IMR-90 (cell line): ENCODE results near the gene LRP1B. TPM values are rescaled to one million over a fixed set of nuclear protein-coding genes. Genes with fewer than 3 reads are reported as not detected.

Experiments
- ATAC-seq: fragments of 200-7000 bp; cut with Tn5 transposase; 2 replicates; pipeline ENCODE4 v1.9.1; 2020; ENCODE audit warnings: low read depth, mild to moderate bottlenecking, moderate library complexity
- BruUV-seq: library from RNA; stranded (reverse); fragments of 400-500 nt; replicated peaks from 2 replicates; lab custom pipeline; 2021; lab: Mats Ljungman, UMichigan
- CTCF ChIA-PET: fragments of 300-600 bp; formaldehyde crosslinking; extraction: SDS; loops from one replicate; lab custom pipeline; 2021; ENCODE audit warnings: antibody characterized with exemption; lab: Yijun Ruan, JAX
- POLR2A ChIA-PET: fragments of 300-600 bp; sonication (Branson Sonifier 250); formaldehyde crosslinking; loops from one replicate; lab custom pipeline; 2022; ENCODE audit warnings: antibody characterized with exemption; ENCODE audit not compliant: unreplicated experiment; lab: Charles Lee
- DNase-seq: peaks from one replicate; pipeline ENCODE4 v3.0.0; 2013
- H2AFZ ChIP-seq: replicated peaks from 2 replicates; pipeline ENCODE3; 2013; ENCODE audit warnings: low read length, mild to moderate bottlenecking; ENCODE audit not compliant: poor library complexity
- H2AK5ac ChIP-seq: 2 replicates; pipeline ENCODE4 v1.6.1; 2013; ENCODE audit warnings: low read depth, low read length, inconsistent platforms
- H2AK9ac ChIP-seq: replicated peaks from 2 replicates; pipeline ENCODE3; 2013; ENCODE audit warnings: mild to moderate bottlenecking, low read depth, low read length, moderate library complexity; ENCODE audit not compliant: poor library complexity
- H2BK120ac ChIP-seq: 2 replicates; pipeline ENCODE4 v1.6.1; 2013; ENCODE audit warnings: low read depth, low read length, inconsistent platforms
- H2BK15ac ChIP-seq: 3 replicates; pipeline ENCODE4 v1.6.1; 2013; ENCODE audit warnings: low read depth, low read length, inconsistent platforms
- H2BK20ac ChIP-seq: 2 replicates; pipeline ENCODE4 v1.6.1; 2013; ENCODE audit warnings: low read depth, mild to moderate bottlenecking, inconsistent platforms, low read length, moderate library complexity
- H2BK5ac ChIP-seq: 2 replicates; pipeline ENCODE4 v1.6.1; 2013; ENCODE audit warnings: mild to moderate bottlenecking, low read depth, low read length, inconsistent platforms; ENCODE audit not compliant: poor library complexity, severe bottlenecking
- H3K14ac ChIP-seq: replicated peaks from 2 replicates; pipeline ENCODE4 v1.6.1; 2013; ENCODE audit warnings: low read depth, low read length, inconsistent platforms
- H3K18ac ChIP-seq: 2 replicates; pipeline ENCODE4 v1.6.1; 2013; ENCODE audit warnings: low read depth, low read length, control low read depth
- H3K23ac ChIP-seq: 2 replicates; pipeline ENCODE4 v1.6.1; 2013; ENCODE audit warnings: low read depth, low read length, inconsistent platforms
- H3K27ac ChIP-seq: 2 replicates; pipeline ENCODE4 v1.5.1; 2013; ENCODE audit warnings: mild to moderate bottlenecking, control low read depth, low read length; ENCODE audit not compliant: insufficient read depth
- H3K27me3 ChIP-seq: 2 replicates; pipeline ENCODE4 v1.6.1; 2013; ENCODE audit warnings: low read length; ENCODE audit not compliant: control insufficient read depth, insufficient read depth
- H3K36me3 ChIP-seq: 2 replicates; pipeline ENCODE4 v1.6.1; 2013; ENCODE audit warnings: low read length, mixed read lengths; ENCODE audit not compliant: control insufficient read depth, insufficient read depth
- H3K4ac ChIP-seq: 2 replicates; pipeline ENCODE4 v1.6.1; 2013; ENCODE audit warnings: low read depth, low read length, inconsistent platforms
- H3K4me1 ChIP-seq: 2 replicates; pipeline ENCODE4 v1.6.1; 2013; ENCODE audit warnings: low read length, mixed read lengths; ENCODE audit not compliant: control insufficient read depth, insufficient read depth
- H3K4me2 ChIP-seq: 2 replicates; pipeline ENCODE4 v1.6.1; 2013; ENCODE audit warnings: low read depth, mild to moderate bottlenecking, control low read depth, low read length, moderate library complexity
- H3K4me3 ChIP-seq: 2 replicates; pipeline ENCODE4 v1.5.1; 2013; ENCODE audit warnings: low read depth, mild to moderate bottlenecking, control low read depth, low read length, moderate library complexity; ENCODE audit not compliant: insufficient read depth
- H3K56ac ChIP-seq: 2 replicates; pipeline ENCODE4 v1.6.1; 2013; ENCODE audit warnings: low read length, inconsistent platforms; ENCODE audit not compliant: insufficient read depth; ENCODE audit errors: extremely low read depth
- H3K79me1 ChIP-seq, 2 experiments: 2 replicates each; pipeline ENCODE4 v1.6.1; 2013; ENCODE audit warnings: low read length in 2 of 2, inconsistent platforms in 1 of 2, low read depth in 1 of 2
- H3K9ac ChIP-seq: 2 replicates; pipeline ENCODE4 v1.6.1; 2013; ENCODE audit warnings: low read depth, low read length, control low read depth
- H3K9me1 ChIP-seq: 2 replicates; pipeline ENCODE4 v1.6.1; 2013; ENCODE audit warnings: low read length, inconsistent platforms; ENCODE audit not compliant: insufficient read depth
- H3K9me3 ChIP-seq: 2 replicates; pipeline ENCODE4 v1.6.1; 2013; ENCODE audit warnings: low read length; ENCODE audit not compliant: control insufficient read depth, insufficient read depth
- H4K20me1 ChIP-seq: 2 replicates; pipeline ENCODE4 v1.6.1; 2013; ENCODE audit warnings: low read length, inconsistent platforms; ENCODE audit not compliant: insufficient read depth
- H4K5ac ChIP-seq: 2 replicates; pipeline ENCODE4 v1.6.1; 2013; ENCODE audit warnings: mild to moderate bottlenecking, low read depth, low read length, control low read depth
- H4K8ac ChIP-seq, 2 experiments: 2 replicates each; pipeline ENCODE4 v1.6.1; 2013; ENCODE audit warnings: low read depth in 2 of 2, low read length in 2 of 2, control low read depth in 1 of 2, inconsistent platforms in 1 of 2
- H4K91ac ChIP-seq: 2 replicates; pipeline ENCODE4 v1.6.1; 2013; ENCODE audit warnings: low read depth, low read length, inconsistent platforms; ENCODE audit not compliant: insufficient read depth
- BHLHE40 ChIP-seq: fragments of 150-350 bp; IDR thresholded peaks from 2 replicates; pipeline ENCODE4 v1.6.1; 2016; ENCODE audit warnings: mild to moderate bottlenecking, low read depth, low read length
- CEBPB ChIP-seq: IDR thresholded peaks from 2 replicates; pipeline ENCODE4 v1.6.1; 2012; ENCODE audit warnings: low read depth, low read length, improper control_type of control experiment
- CTCF ChIP-seq: conservative IDR thresholded peaks from 2 replicates; pipeline ENCODE4 v1.5.1; 2012; ENCODE audit warnings: mild to moderate bottlenecking, low read depth, low read length, improper control_type of control experiment
- ELK1 ChIP-seq: fragments of 150-350 bp; IDR thresholded peaks from 2 replicates; pipeline ENCODE4 v1.6.1; 2016; ENCODE audit warnings: low read depth, mild to moderate bottlenecking, low read length, moderate library complexity, borderline replicate concordance
- FOS ChIP-seq: fragments of 150-350 bp; IDR thresholded peaks from 2 replicates; pipeline ENCODE4 v1.6.1; 2016; ENCODE audit warnings: low read depth, low read length
- MAFK ChIP-seq: IDR thresholded peaks from 2 replicates; pipeline ENCODE4 v1.6.1; 2012; ENCODE audit warnings: low read depth, low read length, improper control_type of control experiment
- MAZ ChIP-seq: IDR thresholded peaks from 2 replicates; pipeline ENCODE4 v1.6.1; 2012; ENCODE audit warnings: low read depth, mild to moderate bottlenecking, low read length, improper control_type of control experiment, moderate library complexity, borderline replicate concordance
- NFE2L2 ChIP-seq: fragments of 150-350 bp; IDR thresholded peaks from 2 replicates; pipeline ENCODE4 v1.6.1; 2016; ENCODE audit warnings: low read depth, mild to moderate bottlenecking, low read length
- POLR2A ChIP-seq: IDR thresholded peaks from 2 replicates; pipeline ENCODE4 v1.6.1; 2012; ENCODE audit warnings: mild to moderate bottlenecking, low read depth, low read length
- RAD21 ChIP-seq: IDR thresholded peaks from 2 replicates; pipeline ENCODE4 v1.6.1; 2012; ENCODE audit warnings: low read length, improper control_type of control experiment
- RCOR1 ChIP-seq: IDR thresholded peaks from 2 replicates; pipeline ENCODE4 v1.6.1; 2012; ENCODE audit warnings: mild to moderate bottlenecking, low read length, improper control_type of control experiment; ENCODE audit not compliant: insufficient replicate concordance
- RFX5 ChIP-seq: IDR thresholded peaks from 2 replicates; pipeline ENCODE4 v1.8.0; 2012; ENCODE audit warnings: low read depth, mild to moderate bottlenecking, low read length, moderate library complexity
- USF2 ChIP-seq: fragments of 150-350 bp; IDR thresholded peaks from 2 replicates; pipeline ENCODE4 v1.6.1; 2017; ENCODE audit warnings: mild to moderate bottlenecking, antibody characterized with exemption, low read length, low read depth
- WGBS, 2 experiments: methylation state at CpG; one replicate each; pipeline versions ENCODE4 v1.1.5 to v1.1.7; 2013; ENCODE audit warnings: missing lambda C conversion rate in 2 of 2; ENCODE audit not compliant: insufficient read length in 1 of 2; ENCODE audit errors: extremely low coverage in 2 of 2; 5-methylcytosine and 5-hydroxymethylcytosine counted together
- dilution Hi-C: fragments of 300-500 bp; cut with HindIII; formaldehyde crosslinking; loops from one replicate; pipeline ENCODE4 v1.14.3; 2018; ENCODE audit warnings: low sequenced_read_pairs; ENCODE audit not compliant: unreplicated experiment
- in situ Hi-C: fragments of 300-500 bp; cut with MboI; formaldehyde crosslinking; loops from 3 replicates; pipeline ENCODE4 v1.14.3; 2019; ENCODE audit warnings: low sequenced_read_pairs, inconsistent platforms, mixed read lengths
- intact Hi-C: fragments of 100-400 bp; cut with micrococcal nuclease; formaldehyde crosslinking; loops from 2 replicates; pipeline ENCODE4 v1.10.0; 2022
- polyA plus RNA-seq, 3 experiments: library from polyadenylated mRNA; depleted of rRNA; stranded (reverse); fragments of >200 nt; gene quantifications; 2 replicates each; pipeline ENCODE4 v1.2.3, GENCODE V29; 2012; ENCODE audit warnings: low replicate concordance in 1 of 3
- total RNA-seq: library from RNA; depleted of rRNA; stranded (reverse); fragments of >200 nt; gene quantifications from 2 replicates; pipeline ENCODE4 v1.2.3, GENCODE V29; 2012

LRP1B gene
- total and polyA plus RNA-seq, 2 of the 4 experiments (the other 2 are of a cell fraction): under 0.01 to 0.02 TPM

- H2AK9ac ChIP-seq: no peak overlapping the region
- no peak overlapping the region for H3K4me3 ChIP-seq
- H3K27me3 ChIP-seq: no peaks in the 10 kb centered on the region
- H3K36me3 ChIP-seq: no peaks in the 10 kb centered on the region
- no peak overlapping the region for H3K9ac ChIP-seq
- peak overlapping the region; percentile 78; the same call in 1 of the 2 replicates for H3K27ac ChIP-seq
- peak; percentile 60 for DNase-seq
- H4K8ac ChIP-seq: peak overlapping the region; percentile 53 to 84
- 67% methylated on average over 1 of the region's 5 CpGs; no CpG with 5 or more reads in 1 of the 2 experiments for WGBS, 2 experiments
- peak overlapping the region; percentile 82 for H3K4ac ChIP-seq
- peak overlapping the region; percentile 7 for H3K14ac ChIP-seq
- ChIA-PET POLR2A (interaction anchor here (0.5 kb wide), 1 partner anchor 626 kb away, joined by 4 read pairs; no protein-coding TSS in a partner anchor), CTCF (interaction anchor here (0.6 to 1.2 kb wide), 2 partner anchors 9 to 426 kb away, joined by 3 to 5 read pairs; no protein-coding TSS in a partner anchor)
- peak overlapping the region; percentile 85 for H2BK120ac ChIP-seq
- peak overlapping the region; percentile 61 for H4K91ac ChIP-seq
- peak overlapping the region; percentile 100 for H3K18ac ChIP-seq
- peak overlapping the region; percentile 37 for H2BK5ac ChIP-seq
- no peak overlapping the region; the same call in 1 of the 2 replicates for H3K23ac ChIP-seq
- in situ Hi-C loops: no loop called here
- intact Hi-C loops: loop anchor here (5.0 kb wide), 1 partner anchor 449 kb away; no protein-coding TSS in a partner anchor
- no peak overlapping the region for H3K4me2 ChIP-seq
- H3K79me1 ChIP-seq: no peaks in the 10 kb centered on the region
- ATAC-seq: peak; percentile 59
- peak overlapping the region; percentile 39; the same call in 2 of the 3 replicates for H2BK15ac ChIP-seq
- BruUV-seq: no TSS peak
- H3K9me1 ChIP-seq: 0 out of 2 replicates have a peak, but pooled peaks cover 2% of the 10 kb centered on the region
- dilution Hi-C loops: no loop called here
- peaks cover 7% of the 10 kb centered on the region; the same call in 1 of the 2 replicates for H3K4me1 ChIP-seq
- H2BK20ac ChIP-seq: peak overlapping the region; percentile 93
- H3K56ac ChIP-seq: no peak overlapping the region
- peak overlapping the region; percentile 68 for H4K5ac ChIP-seq
- H2AFZ ChIP-seq: no peak overlapping the region
- H2AK5ac ChIP-seq: peak overlapping the region; percentile 24
- H4K20me1 ChIP-seq: no peaks in the 10 kb centered on the region
- H3K9me3 ChIP-seq: no peaks in the 10 kb centered on the region
- TF ChIP-seq ELK1 (no peak), CTCF (no peak), RFX5 (no peak), MAZ (no peak), CEBPB (no peak), BHLHE40 (no peak), RCOR1 (no peak), FOS (no peak), RAD21 (no peak), USF2 (no peak), POLR2A (no peak), MAFK (no peak), NFE2L2 (no peak)
Observed at GRCh38 chr2:140882671-140883620, 1247.9 kb downstream of the LRP1B start.
